Activated T-cell treated with anti-CD3 and anti-CD28 coated beads, Interleukin-2, amount 50 U/mL, for 72 hours (primary cell): ENCODE measurements around the gene ENDOV. TPM values are rescaled to one million over a fixed set of nuclear protein-coding genes. Genes with fewer than 3 reads are reported as not detected.

Source experiments
- total RNA-seq, 2 donors: library from RNA; stranded (reverse); gene quantifications; one replicate each; pipeline ENCODE4 v1.2.3, GENCODE V29; 2022

ENDOV gene
- total RNA-seq, 2 donors from 2014 or later: 25.3 to 29.0 TPM

Other genes starting within 250 kb of the ENDOV start
- gene CARD14, start 245.1 kb upstream of the ENDOV start, total RNA-seq: under 1 TPM in 1 of 2 donors, not detected in 1; 0.39 TPM
- gene SGSH, start 194.8 kb upstream of the ENDOV start, total RNA-seq: 10 to 100 TPM; 51.3 to 64.4 TPM
- gene SLC26A11, start 194.7 kb upstream of the ENDOV start, total RNA-seq: 10 to 100 TPM; 25.9 to 28.8 TPM
- gene RNF213, start 154.3 kb upstream of the ENDOV start, total RNA-seq: 100 to 1,000 TPM; 546 to 651 TPM
- gene NPTX1, start 61.4 kb downstream of the ENDOV start, total RNA-seq: 1 to 10 TPM in 1 of 2 donors, under 1 TPM in 1; 0.83 to 6.1 TPM
- 10 to 100 TPM; 50.8 to 62.0 TPM for gene RPTOR, start 129.7 kb downstream of the ENDOV start, total RNA-seq